HG03520 (cell line): Measurements from ENCODE around the gene TAF11L6.
"Not testable (repeated sequence)": the region's sequence is repeated elsewhere in the genome, so short reads cannot be mapped to it uniquely, and the experiment has no call there.

Experiments used
- ATAC-seq: cut with Tn5 transposase; IDR thresholded peaks from one replicate; pipeline ENCODE4 v1.9.1; 2021; ENCODE audit warnings: mild to moderate bottlenecking, moderate library complexity; ENCODE audit not compliant: unreplicated experiment

Gene TAF11L6

DNA sequence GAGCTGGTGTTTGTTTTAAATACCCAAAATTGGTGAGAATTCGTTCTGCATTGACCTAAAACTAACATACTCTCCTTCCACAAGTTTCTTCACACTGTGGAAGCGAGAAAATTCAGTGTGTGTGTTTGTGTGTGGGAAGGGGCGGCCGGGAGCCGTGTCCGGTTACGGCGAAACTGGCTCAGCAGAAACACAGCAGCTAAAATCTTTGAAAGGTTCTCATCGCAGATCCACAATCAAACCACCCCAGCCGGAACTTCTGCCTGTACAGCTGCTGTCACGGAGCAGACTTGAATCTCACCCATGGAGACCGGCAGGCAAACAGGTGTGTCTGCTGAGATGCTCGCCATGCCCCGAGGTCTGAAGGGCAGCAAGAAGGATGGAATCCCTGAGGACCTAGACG is at the start of gene TAF11L6:
Gene TAF11L6, plus strand, starts transcription at position 301 of the 400 bp plus-strand sequence.
- not testable (repeated sequence) for ATAC-seq

DNA sequence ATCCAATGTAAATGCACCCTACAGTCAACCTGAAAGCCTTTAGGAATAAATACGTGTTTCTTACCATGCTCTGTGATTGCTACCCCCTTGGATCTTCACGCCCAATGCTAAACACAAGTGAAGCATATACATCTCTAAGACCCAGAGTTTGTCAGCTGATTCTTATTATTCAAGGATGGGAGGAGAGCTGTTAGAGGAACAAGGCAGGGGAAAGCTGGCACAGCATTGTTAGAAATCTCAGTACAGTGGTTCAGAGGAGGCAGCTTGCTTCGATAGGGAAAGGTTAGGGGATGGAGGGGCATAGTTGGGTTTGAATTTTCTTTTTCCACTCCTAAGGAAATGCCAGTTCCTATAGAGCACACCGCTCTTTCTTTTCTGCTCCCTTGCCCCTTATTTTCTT is 47.1 kb upstream of the TAF11L6 start:
- ATAC-seq, result no peak

DNA sequence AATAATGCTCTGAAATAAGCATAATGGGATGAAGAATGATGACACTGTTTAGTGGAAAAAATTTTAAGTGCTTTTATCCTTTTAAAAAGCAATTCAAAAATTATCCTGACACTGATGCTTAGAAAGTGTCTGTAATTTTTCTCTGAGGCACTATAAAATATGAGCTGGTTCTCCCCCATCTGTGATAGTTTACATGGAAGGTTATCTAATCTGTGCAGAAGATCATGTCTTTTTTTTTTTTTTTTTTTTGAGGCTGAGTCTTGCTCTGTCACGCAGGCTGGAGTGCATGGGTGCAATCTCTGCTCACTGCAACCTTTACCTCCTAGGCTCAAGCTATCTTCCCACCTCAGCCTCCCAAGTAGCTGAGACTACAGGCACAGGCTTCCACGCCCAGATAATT is 45.7 kb upstream of the TAF11L6 start:
- ATAC-seq, result no peak

DNA sequence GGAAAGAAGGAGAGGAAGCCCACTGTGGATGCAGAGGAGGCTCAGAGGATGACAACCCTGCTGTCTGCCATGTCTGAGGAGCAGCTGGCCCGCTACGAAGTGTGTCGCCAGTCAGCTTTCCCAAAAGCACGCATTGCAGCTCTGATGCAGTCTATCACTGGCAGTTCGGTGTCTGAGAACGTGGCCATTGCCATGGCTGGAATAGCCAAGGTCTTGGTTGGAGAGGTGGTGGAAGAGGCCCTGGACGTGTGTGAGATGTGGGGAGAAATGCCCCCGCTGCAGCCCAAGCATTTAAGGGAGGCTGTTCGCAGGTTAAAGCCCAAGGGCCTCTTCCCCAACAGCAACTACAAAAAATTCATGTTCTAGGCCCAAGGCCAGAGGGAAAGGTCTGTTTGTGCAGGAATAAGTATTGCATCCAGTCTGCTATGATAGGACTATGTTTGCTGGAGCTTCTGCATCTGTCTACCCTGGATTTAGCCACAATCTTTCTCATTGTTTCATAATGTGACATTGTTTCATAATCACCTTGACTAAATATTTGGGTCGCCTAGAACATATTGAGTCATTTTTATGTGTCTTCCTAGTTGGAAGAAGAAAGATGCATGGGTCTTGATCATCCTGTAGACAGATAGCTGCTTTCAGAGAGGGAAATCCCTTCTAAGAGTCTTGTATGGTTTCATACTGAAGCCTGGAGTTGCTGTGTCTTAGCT is 41.9 kb upstream of the TAF11L6 start:
- ATAC-seq, result not testable (repeated sequence)

DNA sequence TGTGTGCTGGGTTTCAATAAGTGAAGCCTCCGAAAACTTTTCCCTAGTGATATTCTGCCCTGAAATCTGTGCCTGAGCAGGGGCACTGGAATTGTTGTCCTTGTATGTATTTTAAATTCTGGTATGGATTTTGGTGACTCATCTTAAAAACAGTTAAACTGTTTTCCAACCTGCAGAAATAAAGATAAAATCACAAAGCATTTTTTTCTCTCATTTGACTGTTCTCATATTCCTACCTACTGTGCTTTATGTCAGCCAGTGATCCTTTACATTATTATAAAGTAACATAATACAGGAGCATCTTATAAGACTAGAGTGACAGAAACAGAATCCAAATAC is 41.3 kb upstream of the TAF11L6 start:
- ATAC-seq, result no peak

DNA sequence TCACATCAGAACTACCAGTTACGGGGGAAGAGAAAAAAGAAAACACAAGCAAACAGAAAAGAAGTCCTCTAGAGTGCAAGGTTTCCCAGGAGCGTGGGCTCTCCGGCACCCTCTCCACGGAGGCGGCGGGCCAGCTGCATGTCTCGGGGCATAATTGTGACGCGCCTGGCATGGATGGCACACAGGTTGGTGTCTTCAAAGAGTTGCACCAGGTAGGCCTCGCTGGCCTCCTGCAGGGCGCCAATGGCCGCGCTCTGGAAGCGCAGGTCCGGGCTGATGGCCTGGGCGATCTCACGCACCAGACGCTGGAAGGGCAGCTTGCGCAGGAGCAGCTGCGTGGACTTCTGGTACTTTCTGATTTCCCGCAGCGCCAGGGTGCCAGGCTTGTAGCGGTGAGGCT is 37.2 kb upstream of the TAF11L6 start:
- ATAC-seq, result not testable (repeated sequence)

DNA sequence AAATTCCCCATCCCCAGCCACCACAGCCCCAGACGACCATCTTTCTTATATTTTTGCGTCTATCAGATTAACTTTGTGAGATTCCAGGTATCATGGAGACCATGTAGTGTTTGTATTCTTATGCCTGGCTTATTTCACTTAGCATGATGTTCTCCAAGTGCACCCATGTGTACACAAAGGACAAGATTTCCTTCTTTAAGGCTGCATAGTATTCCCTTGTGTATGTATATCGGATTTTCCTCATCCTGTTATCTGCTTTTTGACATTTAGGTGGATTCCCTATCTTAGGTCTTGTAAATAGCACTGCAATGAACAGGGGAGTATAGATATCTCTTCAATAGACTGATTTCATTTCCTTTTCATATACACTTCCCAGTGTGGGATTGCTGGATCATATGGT is 35.7 kb upstream of the TAF11L6 start:
- no peak for ATAC-seq

DNA sequence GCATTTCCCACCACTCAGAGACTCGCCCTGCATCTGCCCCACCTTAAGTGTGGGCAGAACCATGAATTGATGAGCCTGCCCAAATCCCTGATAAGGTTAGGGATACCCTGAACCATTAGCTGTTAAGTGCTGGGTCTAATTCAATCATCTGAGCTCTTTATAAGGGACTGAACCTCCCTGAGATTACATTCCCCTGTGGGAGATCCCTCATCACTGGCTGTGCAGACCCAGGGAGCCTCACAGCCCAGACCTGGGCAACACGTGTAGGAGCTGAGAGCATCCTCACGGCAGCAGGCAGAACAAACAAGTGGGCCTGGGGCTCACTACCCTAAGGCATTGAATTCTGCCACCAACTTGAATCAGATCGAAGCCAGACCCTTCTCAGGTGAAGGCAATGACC is 31.0 kb upstream of the TAF11L6 start:
- ATAC-seq, result no peak

DNA sequence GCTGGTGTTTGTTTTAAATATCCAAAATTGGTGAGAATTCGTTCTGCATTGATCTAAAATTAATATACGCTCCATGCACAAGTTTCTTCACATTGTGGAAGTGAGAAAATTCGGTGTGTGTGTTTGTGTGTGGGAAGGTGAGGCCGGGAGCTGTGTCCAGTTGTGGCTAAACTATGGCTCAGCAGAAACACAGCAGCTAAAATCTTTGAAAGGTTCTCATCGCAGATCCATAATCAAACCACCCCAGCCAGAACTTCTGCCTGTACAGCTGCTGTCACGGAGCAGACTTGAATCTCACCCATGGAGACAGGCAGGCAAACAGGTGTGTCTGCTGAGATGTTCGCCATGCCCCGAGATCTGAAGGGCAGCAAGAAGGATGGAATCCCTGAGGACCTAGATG is 30.5 kb upstream of the TAF11L6 start, which contains the start of gene TAF11L2:
Gene TAF11L2, plus strand, starts transcription at position 301 of the 400 bp plus-strand sequence.
- ATAC-seq, result not testable (repeated sequence)

DNA sequence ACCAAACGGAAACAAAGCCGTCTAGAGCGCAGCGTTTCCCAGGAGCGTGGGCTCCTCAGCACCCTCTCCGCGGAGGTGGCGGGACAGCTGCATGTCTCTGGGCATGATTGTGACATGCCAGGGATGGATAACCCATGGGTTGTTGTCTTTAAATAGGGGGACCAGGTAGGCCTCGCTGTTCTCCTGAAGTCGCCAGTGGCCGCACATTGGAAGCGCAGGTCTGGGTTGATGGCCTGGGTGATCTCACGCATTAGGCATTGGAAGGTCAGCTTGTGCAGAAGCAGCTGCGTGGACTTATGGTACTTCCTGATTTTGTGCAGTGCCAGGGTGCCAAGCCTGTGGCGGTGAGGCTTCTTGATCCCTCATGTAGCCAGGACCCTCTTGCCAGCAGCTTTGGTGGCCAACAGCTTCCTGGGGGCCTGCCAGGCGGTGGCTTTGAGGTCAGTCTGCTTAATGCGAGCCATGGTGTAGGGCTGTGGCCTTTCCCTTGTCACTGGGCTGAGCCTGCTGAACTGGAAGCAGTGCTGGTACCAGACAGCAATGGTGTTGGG is 16.6 kb upstream of the TAF11L6 start:
- ATAC-seq, result no peak

DNA sequence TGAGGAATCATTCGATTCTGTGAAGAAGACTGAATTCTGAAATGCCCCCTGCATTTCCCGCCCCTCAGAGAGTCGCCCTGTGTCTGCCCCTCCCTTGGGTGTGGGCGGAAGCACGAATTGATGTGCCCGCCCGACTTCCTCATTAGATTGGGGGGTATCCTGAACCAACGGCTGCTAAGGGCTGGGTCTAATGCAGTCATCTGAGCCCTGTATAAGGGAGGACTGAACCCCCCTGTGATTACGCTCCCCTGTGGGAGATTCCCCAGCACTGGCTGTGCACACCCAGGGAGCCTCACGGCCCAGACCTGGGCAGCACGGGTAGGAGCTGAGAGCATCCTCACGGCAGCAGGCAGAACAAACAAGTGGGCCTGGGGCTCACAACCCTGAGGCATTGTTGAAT is 10.9 kb upstream of the TAF11L6 start:
- not testable (repeated sequence) for ATAC-seq

DNA sequence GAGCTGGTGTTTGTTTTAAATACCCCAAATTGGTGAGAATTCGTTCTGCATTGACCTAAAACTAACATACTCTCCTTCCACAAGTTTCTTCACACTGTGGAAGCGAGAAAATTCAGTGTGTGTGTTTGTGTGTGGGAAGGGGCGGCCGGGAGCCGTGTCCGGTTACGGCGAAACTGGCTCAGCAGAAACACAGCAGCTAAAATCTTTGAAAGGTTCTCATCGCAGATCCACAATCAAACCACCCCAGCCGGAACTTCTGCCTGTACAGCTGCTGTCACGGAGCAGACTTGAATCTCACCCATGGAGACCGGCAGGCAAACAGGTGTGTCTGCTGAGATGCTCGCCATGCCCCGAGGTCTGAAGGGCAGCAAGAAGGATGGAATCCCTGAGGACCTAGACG is 10.4 kb upstream of the TAF11L6 start, which contains the start of gene TAF11L3:
Gene TAF11L3, plus strand, starts transcription at position 301 of the 400 bp plus-strand sequence.
- not testable (repeated sequence) for ATAC-seq

DNA sequence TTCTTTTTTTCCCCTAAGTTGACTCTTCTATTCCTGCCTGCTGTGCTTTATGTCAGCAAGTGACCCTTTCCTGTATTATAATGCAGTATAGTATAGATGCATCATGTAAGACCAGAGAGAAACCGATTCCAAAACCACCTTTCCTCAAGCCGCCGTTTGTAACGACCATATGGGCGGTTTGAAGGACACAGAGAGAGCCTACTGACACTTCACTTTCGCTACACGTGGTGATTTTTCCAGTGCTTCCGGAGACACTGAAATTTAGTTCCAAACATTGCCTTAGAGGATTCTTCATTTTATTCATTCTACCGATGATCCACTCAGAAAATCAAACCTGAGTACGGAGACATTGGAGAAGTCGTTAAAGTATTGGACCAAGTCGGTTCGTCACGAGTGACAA is 9.0 kb upstream of the TAF11L6 start:
- ATAC-seq, result not testable (repeated sequence)

DNA sequence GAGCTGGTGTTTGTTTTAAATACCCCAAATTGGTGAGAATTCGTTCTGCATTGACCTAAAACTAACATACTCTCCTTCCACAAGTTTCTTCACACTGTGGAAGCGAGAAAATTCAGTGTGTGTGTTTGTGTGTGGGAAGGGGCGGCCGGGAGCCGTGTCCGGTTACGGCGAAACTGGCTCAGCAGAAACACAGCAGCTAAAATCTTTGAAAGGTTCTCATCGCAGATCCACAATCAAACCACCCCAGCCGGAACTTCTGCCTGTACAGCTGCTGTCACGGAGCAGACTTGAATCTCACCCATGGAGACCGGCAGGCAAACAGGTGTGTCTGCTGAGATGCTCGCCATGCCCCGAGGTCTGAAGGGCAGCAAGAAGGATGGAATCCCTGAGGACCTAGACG is 7.0 kb upstream of the TAF11L6 start, which contains the start of gene TAF11L4:
Gene TAF11L4, plus strand, starts transcription at position 301 of the 400 bp plus-strand sequence.
- ATAC-seq, result not testable (repeated sequence)

DNA sequence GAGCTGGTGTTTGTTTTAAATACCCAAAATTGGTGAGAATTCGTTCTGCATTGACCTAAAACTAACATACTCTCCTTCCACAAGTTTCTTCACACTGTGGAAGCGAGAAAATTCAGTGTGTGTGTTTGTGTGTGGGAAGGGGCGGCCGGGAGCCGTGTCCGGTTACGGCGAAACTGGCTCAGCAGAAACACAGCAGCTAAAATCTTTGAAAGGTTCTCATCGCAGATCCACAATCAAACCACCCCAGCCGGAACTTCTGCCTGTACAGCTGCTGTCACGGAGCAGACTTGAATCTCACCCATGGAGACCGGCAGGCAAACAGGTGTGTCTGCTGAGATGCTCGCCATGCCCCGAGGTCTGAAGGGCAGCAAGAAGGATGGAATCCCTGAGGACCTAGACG is 3.5 kb upstream of the TAF11L6 start, which contains the start of gene TAF11L5:
Gene TAF11L5, plus strand, starts transcription at position 301 of the 400 bp plus-strand sequence.
- not testable (repeated sequence) for ATAC-seq

DNA sequence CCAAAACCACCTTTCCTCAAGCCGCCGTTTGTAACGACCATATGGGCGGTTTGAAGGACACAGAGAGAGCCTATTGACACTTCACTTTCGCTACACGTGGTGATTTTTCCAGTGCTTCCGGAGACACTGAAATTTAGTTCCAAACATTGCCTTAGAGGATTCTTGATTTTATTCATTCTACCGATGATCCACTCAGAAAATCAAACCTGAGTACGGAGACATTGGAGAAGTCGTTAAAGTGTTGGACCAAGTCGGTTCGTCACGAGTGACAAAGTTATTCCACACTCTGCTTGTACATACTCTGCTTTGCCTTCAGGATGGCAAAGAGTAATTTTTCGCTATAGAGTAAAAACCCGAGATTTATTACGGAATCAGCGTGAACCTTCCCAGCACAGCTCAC is 2.0 kb upstream of the TAF11L6 start:
- ATAC-seq, result not testable (repeated sequence)
